NB4 (cell line): ENCODE data around the gene TEAD1.

Experiments
- DNase-seq: peaks from one replicate; pipeline ENCODE4 v3.0.0; 2010; ENCODE audit warnings: low read depth
- H3K4me3 ChIP-seq: one replicate; pipeline ENCODE4 v1.5.1; 2011; ENCODE audit warnings: mild to moderate bottlenecking, low read depth, low read length, moderate library complexity
- CTCF ChIP-seq: IDR thresholded peaks from one replicate; pipeline ENCODE4 v1.5.1; 2012; ENCODE audit warnings: low read depth, low read length
- MAX ChIP-seq: IDR thresholded peaks from 2 replicates; pipeline ENCODE4 v1.6.1; 2011; ENCODE audit warnings: low read depth, low read length
- MYC ChIP-seq: IDR thresholded peaks from 2 replicates; pipeline ENCODE4 v1.6.1; 2011; ENCODE audit warnings: low read depth, low read length
- POLR2A ChIP-seq: IDR thresholded peaks from 2 replicates; pipeline ENCODE4 v1.6.1; 2011; ENCODE audit warnings: mild to moderate bottlenecking; ENCODE audit not compliant: insufficient read length; ENCODE audit errors: extremely low read depth

The TEAD1 gene

GRCh38 chr11:12783765-12784164, 109.5 kb downstream of the TEAD1 start:
- TF ChIP-seq CTCF (no peak), POLR2A (no peak), MAX (no peak), MYC (no peak)
- H3K4me3 ChIP-seq = no peak overlapping the region
- no peak for DNase-seq

GRCh38 chr11:12784445-12784844, 110.2 kb downstream of the TEAD1 start:
- TF ChIP-seq MYC (no peak), CTCF (no peak), POLR2A (no peak), MAX (no peak)
- no peak for DNase-seq
- H3K4me3 ChIP-seq = no peak overlapping the region

GRCh38 chr11:12784987-12785386, 110.8 kb downstream of the TEAD1 start:
- no peak for TF ChIP-seq MYC
- no peak for TF ChIP-seq CTCF
- TF ChIP-seq POLR2A = no peak
- TF ChIP-seq MAX = no peak
- DNase-seq = no peak
- no peak overlapping the region for H3K4me3 ChIP-seq

- no peak for DNase-seq
- TF ChIP-seq CTCF (no peak), POLR2A (no peak), MYC (no peak), MAX (no peak)
- H3K4me3 ChIP-seq = no peak overlapping the region
These were observed 111.7 kb downstream of the TEAD1 start for GRCh38 chr11:12785901-12786300.

- DNase-seq = no peak
- TF ChIP-seq MYC = no peak
- no peak for TF ChIP-seq CTCF
- TF ChIP-seq MAX = no peak
- no peak for TF ChIP-seq POLR2A
- H3K4me3 ChIP-seq = no peak overlapping the region
These were observed 112.2 kb downstream of the TEAD1 start for GRCh38 chr11:12786450-12786849.

GRCh38 chr11:12786891-12787290, 112.7 kb downstream of the TEAD1 start:
- H3K4me3 ChIP-seq = no peak overlapping the region
- no peak for DNase-seq
- TF ChIP-seq MYC (no peak), POLR2A (no peak), MAX (no peak), CTCF (no peak)
